ENCODE data around the gene OR4A15. TPM values are rescaled to one million over a fixed set of nuclear protein-coding genes. Genes with fewer than 3 reads are reported as not detected.

The OR4A15 gene
- total RNA-seq (ENCODE audit: unreplicated experiment) = not detected
- long read RNA-seq = 0 reads

- Mint-ChIP-seq H3K27ac (ENCODE audit: unreplicated experiment) (no peak within 1 kb of the TSS), H3K9me3 (ENCODE audit: unreplicated experiment) (peaks cover 27% of the 10 kb centered on the region), H3K4me3 (ENCODE audit: unreplicated experiment) (no peak within 1 kb of the TSS), H3K36me3 (ENCODE audit: low read depth, unreplicated experiment) (peaks cover 7% of the 10 kb centered on the region), H3K27me3 (ENCODE audit: unreplicated experiment) (no peaks in the 10 kb centered on the region), H3K4me1 (ENCODE audit: unreplicated experiment) (no peaks in the 10 kb centered on the region)
- DNase-seq (ENCODE audit: low spot score) = no peak
- no peak for TF ChIP-seq CTCF (IDR thresholded peaks at IDR 0.05; ENCODE audit: unreplicated experiment)
Observed at GRCh38 chr11:55367674-55368073, at the start of gene OR4A15. OR4A15 (plus strand) TSS chr11:55367974; CDS start chr11:55367974, 0 bp downstream.

- DNase-seq (ENCODE audit: low spot score) = no peak
- H3K9me3 Mint-ChIP-seq (ENCODE audit: unreplicated experiment) = peaks cover 14% of the 10 kb centered on the region
- TF ChIP-seq CTCF (IDR thresholded peaks at IDR 0.05; ENCODE audit: unreplicated experiment) = no peak
- H3K27ac Mint-ChIP-seq (ENCODE audit: unreplicated experiment) = no peak overlapping the region
- H3K4me1 Mint-ChIP-seq (ENCODE audit: unreplicated experiment) = no peaks in the 10 kb centered on the region
- H3K4me3 Mint-ChIP-seq (ENCODE audit: unreplicated experiment) = no peak overlapping the region
- H3K27me3 Mint-ChIP-seq (ENCODE audit: unreplicated experiment) = no peaks in the 10 kb centered on the region
- peaks cover 3% of the 10 kb centered on the region for H3K36me3 Mint-ChIP-seq (ENCODE audit: low read depth, unreplicated experiment)
Observed at GRCh38 chr11:55324500-55324899, 43.3 kb upstream of the OR4A15 start.

GRCh38 chr11:55342901-55343300 lies 24.9 kb upstream of the OR4A15 start, which contains the start of gene OR4A16:
OR4A16 (plus strand) TSS chr11:55343201; CDS start chr11:55343201, 0 bp downstream.
- H3K4me3 Mint-ChIP-seq (ENCODE audit: unreplicated experiment) = no peak within 1 kb of the TSS
- DNase-seq (ENCODE audit: low spot score) = no peak
- TF ChIP-seq CTCF (IDR thresholded peaks at IDR 0.05; ENCODE audit: unreplicated experiment) = no peak
- H3K27ac Mint-ChIP-seq (ENCODE audit: unreplicated experiment) = no peak within 1 kb of the TSS
- peaks cover 2% of the 10 kb centered on the region for H3K27me3 Mint-ChIP-seq (ENCODE audit: unreplicated experiment)
- H3K36me3 Mint-ChIP-seq (ENCODE audit: low read depth, unreplicated experiment) = peaks cover 4% of the 10 kb centered on the region
- peaks cover 23% of the 10 kb centered on the region for H3K9me3 Mint-ChIP-seq (ENCODE audit: unreplicated experiment)
- no peaks in the 10 kb centered on the region for H3K4me1 Mint-ChIP-seq (ENCODE audit: unreplicated experiment)

- Mint-ChIP-seq H3K27me3 (ENCODE audit: unreplicated experiment) (no peaks in the 10 kb centered on the region), H3K9me3 (ENCODE audit: unreplicated experiment) (peaks cover 27% of the 10 kb centered on the region), H3K4me1 (ENCODE audit: unreplicated experiment) (no peaks in the 10 kb centered on the region), H3K4me3 (ENCODE audit: unreplicated experiment) (no peak overlapping the region), H3K36me3 (ENCODE audit: low read depth, unreplicated experiment) (peaks cover 6% of the 10 kb centered on the region), H3K27ac (ENCODE audit: unreplicated experiment) (no peak overlapping the region)
- no peak for TF ChIP-seq CTCF (IDR thresholded peaks at IDR 0.05; ENCODE audit: unreplicated experiment)
- DNase-seq (ENCODE audit: low spot score) = no peak
Observed at GRCh38 chr11:55345306-55345705, 22.5 kb upstream of the OR4A15 start.

- Mint-ChIP-seq H3K36me3 (ENCODE audit: low read depth, unreplicated experiment) (peaks cover 6% of the 10 kb centered on the region), H3K4me1 (ENCODE audit: unreplicated experiment) (no peaks in the 10 kb centered on the region), H3K4me3 (ENCODE audit: unreplicated experiment) (no peak overlapping the region), H3K27ac (ENCODE audit: unreplicated experiment) (no peak overlapping the region), H3K9me3 (ENCODE audit: unreplicated experiment) (peaks cover 19% of the 10 kb centered on the region), H3K27me3 (ENCODE audit: unreplicated experiment) (no peaks in the 10 kb centered on the region)
- DNase-seq (ENCODE audit: low spot score) = no peak
- TF ChIP-seq CTCF (IDR thresholded peaks at IDR 0.05; ENCODE audit: unreplicated experiment) = no peak
Observed at GRCh38 chr11:55349032-55349431, 18.7 kb upstream of the OR4A15 start.
